A673 (cell line): ENCODE results near the gene KRT79. TPM values are rescaled to one million over a fixed set of nuclear protein-coding genes. Genes with fewer than 3 reads are reported as not detected.

Experiments used
- BruUV-seq: library from RNA; stranded (reverse); fragments of 400-500 nt; replicated peaks from 2 replicates; lab custom pipeline; 2021; lab: Mats Ljungman, UMichigan
- CTCF ChIA-PET: fragments of 300-600 bp; sonication (Branson Sonifier 250); formaldehyde crosslinking; loops from one replicate; lab custom pipeline; 2022; ENCODE audit warnings: antibody characterized with exemption; lab: Charles Lee
- POLR2A ChIA-PET: fragments of 300-600 bp; sonication (Branson Sonifier 250); formaldehyde crosslinking; loops from one replicate; lab custom pipeline; 2022; ENCODE audit warnings: antibody characterized with exemption; ENCODE audit not compliant: low non-redundant PET; lab: Charles Lee
- DNase-seq: peaks from one replicate; pipeline ENCODE4 v3.0.0-alpha.2; 2015; ENCODE audit warnings: low spot score
- H3K27ac ChIP-seq: fragments of 200-600 bp; sonication (generic); 2 replicates; pipeline ENCODE4 v1.5.1; 2016; ENCODE audit warnings: mixed run types, low read depth, mild to moderate bottlenecking, mixed read lengths, antibody characterized with exemption, low read length; ENCODE audit not compliant: poor library complexity, severe bottlenecking
- H3K27me3 ChIP-seq: fragments of 200-600 bp; sonication (generic); replicated peaks from 2 replicates; pipeline ENCODE4 v1.6.1; 2017; ENCODE audit warnings: mixed run types, low read depth, mild to moderate bottlenecking, mixed read lengths, antibody characterized with exemption, low read length; ENCODE audit not compliant: insufficient read depth, poor library complexity
- H3K36me3 ChIP-seq: fragments of 200-600 bp; sonication (generic); 2 replicates; pipeline ENCODE4 v1.6.1; 2016; ENCODE audit warnings: mixed run types, mild to moderate bottlenecking, mixed read lengths, antibody characterized with exemption, low read length; ENCODE audit not compliant: insufficient read depth, poor library complexity, severe bottlenecking
- H3K4me1 ChIP-seq: fragments of 200-600 bp; sonication (generic); 2 replicates; pipeline ENCODE4 v1.6.1; 2017; ENCODE audit warnings: mixed run types, mild to moderate bottlenecking, mixed read lengths, antibody characterized with exemption, low read length; ENCODE audit not compliant: insufficient read depth, poor library complexity, severe bottlenecking
- H3K4me3 ChIP-seq: fragments of 200-600 bp; sonication (generic); 2 replicates; pipeline ENCODE4 v1.5.1; 2016; ENCODE audit warnings: low read depth, mixed run types, mild to moderate bottlenecking, mixed read lengths, low read length; ENCODE audit not compliant: poor library complexity, severe bottlenecking
- H3K9me3 ChIP-seq: fragments of 200-600 bp; sonication (generic); 2 replicates; pipeline ENCODE4 v1.6.1; 2016; ENCODE audit warnings: mixed run types, low read depth, mild to moderate bottlenecking, mixed read lengths, antibody characterized with exemption, low read length; ENCODE audit not compliant: poor library complexity, severe bottlenecking
- EZH2 ChIP-seq: fragments of 200-600 bp; sonication (generic); IDR thresholded peaks from 2 replicates; pipeline ENCODE4 v1.6.1; 2017; ENCODE audit warnings: borderline replicate concordance, low read depth, mild to moderate bottlenecking, mixed read lengths, antibody characterized with exemption, low read length; ENCODE audit not compliant: poor library complexity, severe bottlenecking
- intact Hi-C: fragments of 100-400 bp; cut with micrococcal nuclease; formaldehyde crosslinking; loops from one replicate; pipeline ENCODE4 v1.10.0; 2022; ENCODE audit not compliant: unreplicated experiment
- total RNA-seq: library from RNA; stranded (reverse); gene quantifications from 2 replicates; pipeline ENCODE4 v1.2.3, GENCODE V29; 2021
- TF ChIP-seq, protein P1 (sequence below): fragments of 300-800, 200-600 bp; sonication (generic); conservative IDR thresholded peaks from 2 replicates; pipeline ENCODE4 v1.5.1; 2017; ENCODE audit warnings: low read depth, mild to moderate bottlenecking, antibody characterized with exemption, low read length, moderate library complexity, mixed read lengths

The KRT79 gene
- total RNA-seq, 1 experiment from 2014 or later: not detected

DNA sequence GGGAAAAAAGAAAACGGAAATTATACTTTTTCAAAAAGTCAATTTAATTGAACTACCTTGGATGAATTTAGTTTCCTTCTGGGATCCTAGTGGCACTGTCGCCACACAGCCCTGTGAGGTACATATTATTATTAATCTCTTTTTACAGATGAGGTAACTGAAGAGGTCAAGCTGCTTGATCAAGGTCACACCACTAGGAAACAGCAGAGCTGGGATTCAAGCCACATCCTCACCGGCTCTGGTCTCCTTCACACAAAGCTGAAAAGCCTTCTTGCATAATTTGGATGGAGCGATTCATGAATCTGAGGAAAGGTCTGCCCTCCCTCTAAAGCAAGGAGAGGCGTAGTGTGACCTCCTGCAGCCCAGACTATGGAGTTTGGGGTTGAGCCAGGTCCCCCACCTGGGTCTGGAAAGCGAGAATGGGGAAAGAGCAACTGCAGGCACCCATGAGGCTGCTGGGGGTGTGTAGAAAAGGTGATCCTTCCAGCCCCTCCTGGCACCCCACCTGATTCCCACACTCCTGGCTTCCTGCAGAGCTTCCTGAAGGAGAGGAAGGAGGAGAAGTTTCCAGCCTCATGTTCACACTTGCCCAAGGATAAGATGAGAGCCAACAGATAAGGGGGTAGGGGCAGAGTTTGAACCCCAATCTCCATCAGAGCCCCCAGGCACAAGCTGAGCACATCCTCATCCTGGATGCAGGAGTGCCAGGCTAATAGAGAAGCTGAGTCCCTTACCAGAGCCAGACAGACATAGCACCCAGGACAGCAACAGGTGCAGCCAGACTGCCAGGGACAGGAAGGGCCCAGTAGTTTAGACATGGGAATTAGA is 3.9 kb upstream of the KRT79 start:
- CTCF ChIA-PET: no interaction called here
- POLR2A ChIA-PET: no interaction called here
- H3K27ac ChIP-seq: no peak overlapping the region
- intact Hi-C loops: no loop called here
- H3K4me1 ChIP-seq: no peaks in the 10 kb centered on the region
- H3K9me3 ChIP-seq: no peaks in the 10 kb centered on the region
- no peak for DNase-seq
- H3K36me3 ChIP-seq: no peaks in the 10 kb centered on the region
- no peak for TF ChIP-seq EZH2
- TF ChIP-seq, protein P1, sequence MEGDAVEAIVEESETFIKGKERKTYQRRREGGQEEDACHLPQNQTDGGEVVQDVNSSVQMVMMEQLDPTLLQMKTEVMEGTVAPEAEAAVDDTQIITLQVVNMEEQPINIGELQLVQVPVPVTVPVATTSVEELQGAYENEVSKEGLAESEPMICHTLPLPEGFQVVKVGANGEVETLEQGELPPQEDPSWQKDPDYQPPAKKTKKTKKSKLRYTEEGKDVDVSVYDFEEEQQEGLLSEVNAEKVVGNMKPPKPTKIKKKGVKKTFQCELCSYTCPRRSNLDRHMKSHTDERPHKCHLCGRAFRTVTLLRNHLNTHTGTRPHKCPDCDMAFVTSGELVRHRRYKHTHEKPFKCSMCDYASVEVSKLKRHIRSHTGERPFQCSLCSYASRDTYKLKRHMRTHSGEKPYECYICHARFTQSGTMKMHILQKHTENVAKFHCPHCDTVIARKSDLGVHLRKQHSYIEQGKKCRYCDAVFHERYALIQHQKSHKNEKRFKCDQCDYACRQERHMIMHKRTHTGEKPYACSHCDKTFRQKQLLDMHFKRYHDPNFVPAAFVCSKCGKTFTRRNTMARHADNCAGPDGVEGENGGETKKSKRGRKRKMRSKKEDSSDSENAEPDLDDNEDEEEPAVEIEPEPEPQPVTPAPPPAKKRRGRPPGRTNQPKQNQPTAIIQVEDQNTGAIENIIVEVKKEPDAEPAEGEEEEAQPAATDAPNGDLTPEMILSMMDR: no peak
- H3K27me3 ChIP-seq: no peaks in the 10 kb centered on the region
- no TSS peak for BruUV-seq
- H3K4me3 ChIP-seq: no peak overlapping the region

DNA sequence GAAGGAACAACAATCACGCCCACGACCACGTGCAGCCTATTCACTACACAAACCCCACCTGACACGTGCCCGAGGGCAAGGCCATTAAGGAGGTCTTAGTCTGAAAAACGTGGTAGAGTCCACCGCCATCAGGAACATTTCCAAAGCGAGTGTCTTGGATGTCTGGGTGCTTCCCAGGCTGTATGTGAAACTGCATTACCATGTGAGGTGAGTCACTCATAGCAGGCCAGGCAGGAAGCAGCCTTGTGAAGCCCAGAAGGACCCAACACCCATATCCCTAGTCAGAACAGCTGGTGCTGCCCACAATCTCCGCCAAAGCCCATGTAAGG is 3.3 kb upstream of the KRT79 start:
- H3K4me3 ChIP-seq: no peak overlapping the region
- BruUV-seq: no TSS peak
- CTCF ChIA-PET: no interaction called here
- H3K36me3 ChIP-seq: no peaks in the 10 kb centered on the region
- POLR2A ChIA-PET: no interaction called here
- no peaks in the 10 kb centered on the region for H3K27me3 ChIP-seq
- H3K4me1 ChIP-seq: no peaks in the 10 kb centered on the region
- TF ChIP-seq EZH2: no peak
- TF ChIP-seq, protein P1: no peak
- H3K9me3 ChIP-seq: no peaks in the 10 kb centered on the region
- DNase-seq: no peak
- intact Hi-C loops: no loop called here
- H3K27ac ChIP-seq: no peak overlapping the region

DNA sequence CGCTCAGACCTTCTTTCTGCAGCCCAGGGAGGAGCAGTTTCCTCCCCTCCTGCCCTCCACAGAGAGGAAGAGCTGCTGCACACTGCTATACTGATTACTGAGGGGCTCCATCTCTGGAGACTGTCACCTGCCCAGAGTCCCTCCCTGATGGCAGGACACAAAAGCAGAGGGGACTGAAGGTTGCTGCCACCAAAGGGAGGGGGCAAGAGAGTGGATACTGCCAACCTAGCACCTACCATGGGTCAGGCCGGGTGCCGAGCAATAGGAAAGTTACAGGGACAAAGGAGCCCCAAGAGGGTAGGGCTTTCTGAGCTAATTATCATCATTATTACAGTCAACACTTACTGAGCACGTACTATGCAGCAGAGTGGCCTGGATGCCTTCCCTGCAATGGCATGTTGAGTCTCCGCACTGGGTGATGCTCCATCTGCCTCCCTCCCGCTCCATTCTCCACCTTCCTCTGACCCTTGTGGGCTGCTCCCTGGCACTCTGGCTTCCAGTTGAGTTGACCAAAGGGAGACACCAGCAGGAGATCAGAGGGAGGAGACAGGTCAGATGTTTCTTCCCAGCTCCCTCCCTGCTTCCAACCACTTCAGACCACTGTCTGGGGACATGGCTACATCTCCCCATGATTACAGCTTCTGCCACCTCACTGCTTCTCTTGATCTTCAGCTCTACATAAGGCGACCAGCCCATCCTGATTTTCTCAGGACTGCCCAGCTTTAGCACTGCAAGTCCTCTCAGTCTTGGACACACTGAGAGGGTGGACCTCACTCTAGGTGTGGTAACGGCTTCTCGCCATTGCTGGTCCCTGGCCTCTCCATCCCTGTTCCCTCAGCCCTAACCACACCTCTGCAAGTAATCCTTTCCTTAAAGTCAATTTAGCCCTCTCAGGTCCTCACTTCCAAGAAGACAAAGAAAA is 2.6 kb upstream of the KRT79 start:
- H3K27me3 ChIP-seq: no peaks in the 10 kb centered on the region
- H3K36me3 ChIP-seq: no peaks in the 10 kb centered on the region
- H3K4me1 ChIP-seq: no peaks in the 10 kb centered on the region
- no peak overlapping the region for H3K27ac ChIP-seq
- DNase-seq: no peak
- no peak overlapping the region for H3K4me3 ChIP-seq
- intact Hi-C loops: no loop called here
- TF ChIP-seq EZH2: no peak
- TF ChIP-seq, protein P1: no peak
- BruUV-seq: no TSS peak
- H3K9me3 ChIP-seq: no peaks in the 10 kb centered on the region
- ChIA-PET CTCF (no interaction called here), POLR2A (no interaction called here)
